Measurements from ENCODE around the gene TIAM2.
"Not testable (repeated sequence)": the region's sequence is repeated elsewhere in the genome, so short reads cannot be mapped to it uniquely, and the experiment has no call there.

TIAM2 gene

DNA sequence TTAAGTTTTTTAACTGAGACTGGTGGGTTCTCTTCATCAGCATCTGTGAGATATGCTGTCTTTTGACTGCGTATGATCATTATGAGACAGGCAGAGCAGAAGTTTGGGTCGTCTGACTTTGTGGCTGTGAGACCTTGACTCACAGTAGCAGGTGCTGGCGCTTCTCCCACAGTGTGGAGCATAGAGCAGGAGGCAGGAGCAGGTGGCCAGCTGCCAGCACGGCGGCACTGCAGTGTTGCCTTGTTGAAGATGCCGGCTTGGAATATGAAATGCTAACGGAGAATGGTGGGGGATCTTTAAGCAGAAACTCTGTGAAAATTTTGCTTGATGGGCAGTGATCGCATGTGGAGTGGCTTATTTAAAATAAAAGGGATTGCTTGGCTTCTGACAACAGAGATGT, 105.0 kb downstream of the TIAM2 start:
- no peak for DNase-seq (ENCODE audit: low read depth in 3 of 3)

DNA sequence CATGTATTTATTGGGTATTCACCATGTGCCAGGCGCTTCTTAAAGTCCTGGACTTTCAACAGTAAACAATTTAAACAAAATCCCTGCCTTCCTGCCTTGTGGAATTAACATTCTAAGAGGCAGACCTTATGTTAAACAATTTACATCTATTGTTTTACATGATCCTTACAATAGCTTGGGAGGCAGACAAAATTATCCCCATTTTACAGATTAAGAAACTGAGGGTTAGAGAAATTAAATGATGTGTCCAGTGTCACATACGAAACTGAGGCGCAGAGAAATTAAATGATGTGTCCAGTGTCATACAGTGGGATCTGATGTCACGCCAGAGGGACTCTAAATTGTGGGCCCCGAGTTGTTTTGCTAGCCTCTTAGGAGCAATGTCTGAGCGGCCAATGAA, 105.5 kb downstream of the TIAM2 start:
- no peak for DNase-seq (ENCODE audit: low read depth in 3 of 3)

DNA sequence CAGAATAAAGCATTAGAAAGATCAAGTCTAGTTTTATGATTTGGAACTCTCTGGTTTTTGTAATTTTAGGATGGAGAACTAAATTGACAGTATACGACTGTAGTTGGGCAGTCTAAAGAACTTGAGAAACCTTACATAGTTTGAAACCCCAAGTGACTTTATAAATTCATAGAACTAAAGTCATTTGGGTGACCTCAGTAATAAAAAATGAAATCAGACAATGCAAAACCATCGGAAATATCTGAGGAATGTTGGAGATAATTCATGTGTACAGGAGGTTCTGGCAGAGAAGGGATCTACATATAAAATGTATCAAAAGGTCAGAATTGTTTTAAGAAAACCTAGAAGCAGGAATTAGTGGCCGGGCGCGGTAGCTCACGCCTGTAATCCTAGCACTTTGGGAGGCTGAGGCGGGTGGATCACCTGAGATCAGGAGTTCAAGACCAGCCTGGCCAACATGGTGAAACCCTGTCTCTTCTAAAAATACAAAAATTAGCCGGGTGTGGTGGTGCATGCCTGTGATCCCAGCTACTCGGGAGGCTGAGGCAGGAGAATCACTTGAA, 108.0 kb downstream of the TIAM2 start:
- not testable (repeated sequence) for DNase-seq (ENCODE audit: low read depth in 3 of 3)

DNA sequence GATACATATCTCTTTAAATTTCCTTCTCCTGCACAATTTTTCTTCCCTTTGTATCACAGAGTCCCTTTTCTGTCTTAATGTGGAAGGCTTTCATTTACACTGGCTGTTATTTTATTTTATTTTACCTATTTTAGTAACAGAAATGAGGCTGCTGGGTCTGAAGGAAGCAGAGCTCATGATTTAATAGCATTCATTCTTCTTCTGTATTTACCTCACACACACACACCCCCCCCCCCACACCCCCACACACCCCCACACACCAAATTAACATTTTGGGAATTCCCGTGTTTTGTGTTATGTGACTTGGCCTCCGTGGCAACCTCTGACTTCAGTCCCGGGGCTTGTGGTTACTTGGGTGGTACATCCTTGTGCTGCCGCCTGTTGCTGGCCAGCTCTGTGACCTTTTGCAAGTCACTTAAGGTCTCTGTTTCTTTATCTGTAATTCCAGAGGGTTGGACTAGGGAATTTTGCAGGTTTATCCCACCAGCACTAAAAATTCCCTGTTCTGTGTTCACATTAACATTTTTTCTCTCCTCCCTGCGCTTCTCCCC, 108.8 kb downstream of the TIAM2 start:
- peak in 1 of 3 experiments; percentile 34 for DNase-seq (ENCODE audit: low read depth in 3 of 3)

DNA sequence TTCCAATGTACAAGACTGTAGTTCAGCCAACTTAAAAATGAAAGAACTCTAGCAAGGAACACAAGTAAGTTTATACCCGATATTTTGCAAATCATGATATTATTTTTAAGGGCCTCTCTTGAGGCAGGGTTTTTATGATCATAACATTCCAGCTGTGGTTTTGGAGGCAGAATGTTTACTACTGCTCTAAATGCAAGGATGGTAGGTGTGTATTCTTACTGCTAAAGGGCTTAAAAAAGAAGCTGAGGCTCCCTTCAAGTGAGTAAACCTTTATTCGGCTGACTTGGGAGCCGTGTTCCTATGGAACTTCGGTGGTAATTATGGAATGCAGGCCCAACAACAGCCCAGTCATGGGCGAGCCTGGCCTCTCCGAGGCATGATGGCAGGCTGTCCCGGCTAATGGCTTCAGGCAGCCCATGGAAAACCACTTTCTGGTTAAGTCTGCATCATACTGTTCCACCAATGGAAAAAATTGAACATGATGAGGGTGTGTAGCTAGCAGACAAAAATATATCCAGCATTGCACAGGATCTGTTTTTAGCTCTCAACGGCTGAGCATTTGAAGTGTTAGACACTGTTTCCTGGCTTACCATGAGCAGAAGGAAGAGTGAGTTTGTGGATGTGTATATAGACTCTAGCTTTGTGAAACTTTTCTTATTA, 111.5 kb downstream of the TIAM2 start:
- DNase-seq (ENCODE audit: low read depth in 3 of 3) = no peak

DNA sequence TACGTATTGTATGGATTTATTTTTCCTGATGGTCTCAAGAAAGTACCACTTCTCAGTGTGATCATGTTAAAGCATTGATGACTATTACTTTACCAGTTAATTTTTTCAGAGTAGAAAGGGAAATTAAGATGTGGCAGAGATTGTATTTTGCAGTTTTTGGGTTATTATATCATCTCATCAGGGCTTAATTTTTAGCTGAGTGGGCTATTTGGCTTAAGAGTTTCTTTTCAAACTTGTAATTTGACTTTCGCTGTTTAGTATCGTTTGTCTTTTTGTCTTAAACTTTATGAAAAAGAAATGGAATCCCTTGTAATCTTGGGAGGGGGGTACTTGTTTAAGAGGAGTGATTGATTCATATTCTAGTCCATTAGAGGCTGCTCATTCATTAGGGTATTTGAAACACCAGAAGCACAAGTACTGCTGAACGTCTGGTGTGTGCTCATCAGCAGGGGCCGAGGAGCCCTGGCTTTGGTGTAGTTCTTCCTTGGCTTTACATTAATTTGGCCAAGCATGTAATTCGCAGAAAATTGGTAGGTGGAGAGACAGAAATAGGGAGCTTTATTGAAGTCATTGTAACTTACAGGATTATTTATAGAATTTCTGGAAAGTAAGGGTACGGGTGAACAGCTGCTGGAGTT, 112.4 kb downstream of the TIAM2 start:
- DNase-seq (ENCODE audit: low read depth in 3 of 3) = no peak

DNA sequence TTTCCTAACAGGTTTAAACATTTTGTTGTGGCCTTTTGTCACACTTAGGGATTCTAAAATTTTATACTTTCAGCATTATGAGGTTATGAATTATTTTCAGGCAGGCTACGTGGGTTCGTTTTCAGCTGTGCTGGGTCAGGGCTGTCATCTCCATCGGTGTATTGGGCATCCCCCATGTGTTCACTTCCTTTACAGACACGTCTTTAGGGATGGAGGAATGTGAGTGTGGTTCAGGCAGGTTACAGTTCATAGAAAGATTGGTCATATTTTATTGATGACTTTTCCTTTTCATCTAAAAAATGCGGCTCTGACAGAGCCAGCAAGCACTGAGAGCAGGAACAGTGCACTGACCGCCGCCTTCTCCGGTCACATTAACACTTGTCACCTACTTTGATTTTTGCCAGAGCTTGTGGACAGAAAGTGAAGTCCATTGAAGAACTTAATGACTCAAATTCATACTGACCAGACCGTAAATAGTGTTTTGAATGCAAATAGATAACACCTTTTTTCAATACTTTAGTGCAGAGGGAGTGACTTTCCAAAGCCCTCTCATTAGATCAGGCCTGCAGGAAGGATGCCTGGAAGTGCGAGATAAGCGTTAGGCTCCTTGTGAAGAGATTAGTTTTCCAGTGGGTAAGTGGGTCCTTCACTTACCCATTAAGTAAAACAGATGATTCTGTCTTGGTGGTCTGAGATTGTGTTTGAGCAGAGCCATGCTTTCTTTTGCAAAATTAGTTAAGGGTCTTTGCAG, 113.1 kb downstream of the TIAM2 start:
- DNase-seq (ENCODE audit: low read depth in 3 of 3) = no peak

DNA sequence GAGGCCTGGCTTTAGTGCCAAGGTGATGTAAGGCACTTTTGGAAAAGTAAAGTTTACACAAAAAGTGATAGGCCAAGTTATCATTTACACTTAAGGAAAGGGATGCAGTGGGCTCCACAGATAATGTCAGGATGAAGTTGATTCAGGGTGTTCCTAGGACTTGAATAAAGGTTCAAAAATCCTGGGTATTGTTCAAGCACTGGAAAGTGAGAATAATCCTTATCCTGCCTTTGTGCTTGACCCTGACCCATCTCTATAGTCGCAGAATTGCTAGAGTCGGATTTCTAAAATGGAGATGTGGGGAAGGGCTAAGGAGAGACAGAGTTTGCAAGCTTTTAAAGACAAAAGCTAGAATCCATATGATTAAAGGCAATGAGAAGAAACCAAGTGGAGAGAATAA, 115.6 kb downstream of the TIAM2 start:
- DNase-seq (ENCODE audit: low read depth in 3 of 3) = no peak

DNA sequence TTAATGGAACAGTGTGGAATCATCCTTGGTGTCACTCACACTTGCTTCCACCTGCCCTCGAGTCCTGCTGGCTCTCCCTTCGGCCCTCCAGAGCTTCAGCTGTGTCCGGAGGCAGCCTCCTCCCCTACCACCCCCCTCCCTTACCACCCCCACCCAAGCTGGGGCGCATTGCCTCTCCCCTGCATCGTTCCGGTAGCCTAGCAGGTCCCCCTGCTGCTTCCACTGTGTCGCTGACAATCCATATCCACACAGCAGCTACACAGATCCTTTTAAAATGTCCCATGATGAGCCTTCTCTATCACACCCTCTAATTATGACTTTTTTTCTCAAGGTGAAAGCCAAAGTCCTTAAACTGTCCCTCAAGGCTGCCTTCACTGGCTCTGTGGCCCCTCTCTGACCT, 117.6 kb downstream of the TIAM2 start:
- DNase-seq (ENCODE audit: low read depth in 3 of 3) = no peak

DNA sequence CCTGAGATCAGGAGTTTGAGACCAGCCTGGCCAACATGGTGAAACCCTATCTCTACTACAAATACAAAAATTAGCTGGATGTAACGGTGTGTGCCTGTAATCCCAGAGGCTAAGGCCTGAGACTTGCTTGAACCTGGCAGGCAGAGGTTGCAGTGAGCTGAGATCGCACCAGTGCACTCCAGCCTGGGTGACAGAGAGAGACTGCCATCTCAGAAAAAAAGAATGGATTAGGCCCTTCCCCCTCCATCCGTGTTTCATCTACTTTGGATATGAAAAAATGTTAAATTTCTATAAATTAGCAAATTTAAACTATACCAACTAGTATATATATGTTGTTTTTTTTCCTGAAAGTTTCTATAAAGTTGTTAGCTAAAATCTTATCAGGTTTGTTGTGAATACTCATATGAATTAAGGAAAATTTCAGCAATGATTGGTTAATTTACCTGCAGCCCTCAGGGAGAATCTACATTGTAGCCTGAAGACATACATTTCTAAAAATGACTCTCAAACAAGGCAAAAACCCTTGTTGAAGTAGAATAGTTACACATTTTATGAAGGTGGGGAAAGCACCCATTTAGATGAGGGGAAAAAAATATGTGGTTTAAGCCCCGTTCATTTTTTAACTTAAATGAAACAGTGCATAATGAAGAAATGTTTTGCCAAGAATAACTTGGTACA, 120.9 kb downstream of the TIAM2 start:
- DNase-seq (ENCODE audit: low read depth in 3 of 3) = no peak

DNA sequence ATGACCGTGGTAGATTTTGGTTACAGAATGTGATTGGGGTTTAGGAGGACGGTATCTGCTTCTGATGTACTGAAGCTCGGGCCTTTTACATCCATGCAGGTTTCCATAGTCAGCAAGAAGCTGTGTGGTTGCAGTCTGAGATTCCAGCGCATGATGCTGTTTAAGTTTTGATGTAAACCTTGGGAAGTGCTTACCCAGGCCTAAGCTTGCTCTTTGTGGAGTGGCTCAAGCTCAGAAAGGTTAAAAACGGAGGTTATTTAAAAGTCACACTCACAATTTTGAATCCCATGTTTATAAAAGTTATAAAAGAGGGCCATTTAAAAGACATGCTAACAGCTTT, 121.4 kb downstream of the TIAM2 start:
- no peak for DNase-seq (ENCODE audit: low read depth in 3 of 3)

DNA sequence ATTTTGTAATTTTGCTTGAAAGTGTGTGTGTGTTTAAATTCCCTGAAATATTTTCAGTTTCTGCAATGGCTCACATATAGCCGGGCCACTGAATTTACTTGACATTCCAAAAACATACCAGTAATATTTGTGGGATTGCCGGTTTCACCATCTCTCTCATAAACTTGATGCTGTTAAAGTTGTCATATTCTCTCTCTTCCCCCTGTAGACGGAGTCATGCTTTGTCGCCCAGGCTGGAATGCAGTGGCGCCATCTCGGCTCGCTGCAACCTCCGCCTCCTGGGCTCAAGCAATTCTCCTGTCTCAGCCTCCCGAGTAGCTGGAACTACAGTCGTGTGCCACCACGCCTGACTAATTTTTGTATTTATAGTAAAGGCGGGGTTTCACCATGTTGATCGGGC, 122.1 kb downstream of the TIAM2 start:
- no peak for DNase-seq (ENCODE audit: low read depth in 3 of 3)

DNA sequence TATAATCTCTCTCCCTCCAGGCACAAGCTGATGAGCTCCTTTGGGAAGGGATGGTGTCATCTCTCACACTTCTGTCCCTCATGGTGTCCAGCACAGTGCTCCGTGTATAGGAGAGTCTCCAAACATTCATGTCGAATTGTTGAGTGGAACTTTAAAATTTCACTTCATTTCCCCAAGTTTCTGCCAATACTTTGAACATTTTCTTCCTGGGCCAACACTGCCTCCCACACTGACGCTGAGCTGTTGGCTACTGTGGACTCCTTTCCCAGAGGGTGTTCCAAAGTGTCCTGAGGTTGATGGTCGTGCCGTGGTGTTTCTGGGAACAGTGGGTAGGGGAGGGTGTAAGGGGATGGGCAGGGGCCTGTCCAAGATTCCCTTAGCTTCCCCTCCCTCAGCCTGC, 122.7 kb downstream of the TIAM2 start:
- no peak for DNase-seq (ENCODE audit: low read depth in 3 of 3)

DNA sequence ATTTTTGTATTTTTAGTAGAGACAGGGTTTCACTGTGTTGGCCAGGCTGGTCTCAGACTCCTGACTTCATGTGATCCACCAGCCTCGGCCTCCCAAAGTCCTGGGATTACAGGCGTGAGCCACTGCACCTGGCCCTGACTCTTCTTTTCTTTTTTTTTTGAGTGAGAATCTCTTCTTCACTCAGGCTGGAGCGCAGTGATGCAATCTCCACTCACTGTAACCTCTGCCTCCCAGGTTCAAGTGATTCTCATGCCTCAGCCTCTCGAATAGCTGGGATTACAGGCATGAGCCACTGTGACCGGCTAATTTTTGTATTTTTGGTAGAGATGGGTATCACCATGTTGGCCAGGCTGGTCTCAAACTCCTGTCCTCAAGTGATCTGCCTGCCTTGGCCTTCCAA, 124.1 kb downstream of the TIAM2 start:
- not testable (repeated sequence) for DNase-seq (ENCODE audit: low read depth in 3 of 3)

DNA sequence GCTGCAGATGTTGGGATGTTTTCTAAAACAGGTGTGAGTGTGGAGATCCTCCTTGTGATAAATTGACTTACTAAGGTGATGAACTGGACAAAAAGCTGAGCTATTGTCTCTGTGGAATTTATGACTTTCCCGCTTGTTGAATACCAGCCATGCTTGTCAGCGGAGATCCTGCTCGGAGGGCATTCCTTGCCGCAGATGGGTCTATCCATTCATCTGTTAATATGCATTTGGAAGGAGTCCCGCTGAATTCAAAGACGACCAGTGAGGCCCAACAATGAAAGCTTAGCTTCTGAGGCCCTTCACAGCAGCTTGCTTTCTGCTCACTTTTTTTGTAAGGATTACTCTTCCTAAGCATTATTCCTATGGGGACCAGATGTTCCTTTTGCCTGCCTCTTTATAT, 124.9 kb downstream of the TIAM2 start:
- DNase-seq (ENCODE audit: low read depth in 3 of 3) = no peak

DNA sequence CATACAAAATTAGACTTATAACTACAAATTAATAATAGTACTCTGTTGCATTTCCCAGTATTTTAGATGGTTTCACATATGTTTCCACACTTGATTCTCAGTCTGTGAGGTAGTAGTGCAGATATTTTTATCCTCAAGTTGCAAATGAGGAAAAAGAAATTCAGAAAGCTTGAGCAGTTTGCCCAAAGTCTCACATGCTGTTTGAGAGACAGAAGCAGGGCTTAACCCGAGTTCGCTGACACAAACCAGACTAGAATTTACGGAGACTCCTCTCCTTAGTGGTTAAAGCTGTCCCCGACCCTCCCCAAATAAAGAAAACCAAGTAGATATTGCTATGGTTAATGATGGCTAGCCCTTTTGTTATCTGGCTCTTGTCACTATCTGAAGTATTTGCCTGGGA, 126.2 kb downstream of the TIAM2 start:
- no peak for DNase-seq (ENCODE audit: low read depth in 3 of 3)

DNA sequence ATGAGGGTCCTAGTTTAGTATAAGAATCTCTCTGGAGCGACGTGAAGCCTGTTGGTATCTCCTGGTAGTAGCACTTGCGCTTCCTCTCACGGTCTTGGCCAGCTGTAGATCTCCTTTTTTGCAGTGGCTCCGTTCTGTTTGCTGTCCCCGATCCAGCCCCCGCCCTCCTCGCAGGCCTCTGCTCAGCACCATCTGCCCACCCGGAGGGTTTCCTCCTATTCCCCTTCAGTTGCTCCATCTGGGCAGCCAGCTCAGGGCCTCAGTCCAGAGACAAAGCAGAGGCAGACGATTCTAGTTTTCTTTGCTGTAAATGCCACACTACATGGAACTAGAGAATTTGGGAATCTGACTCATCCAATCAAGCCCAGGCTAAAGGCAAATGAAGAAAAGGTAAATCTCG, 126.6 kb downstream of the TIAM2 start:
- no peak for DNase-seq (ENCODE audit: low read depth in 3 of 3)

DNA sequence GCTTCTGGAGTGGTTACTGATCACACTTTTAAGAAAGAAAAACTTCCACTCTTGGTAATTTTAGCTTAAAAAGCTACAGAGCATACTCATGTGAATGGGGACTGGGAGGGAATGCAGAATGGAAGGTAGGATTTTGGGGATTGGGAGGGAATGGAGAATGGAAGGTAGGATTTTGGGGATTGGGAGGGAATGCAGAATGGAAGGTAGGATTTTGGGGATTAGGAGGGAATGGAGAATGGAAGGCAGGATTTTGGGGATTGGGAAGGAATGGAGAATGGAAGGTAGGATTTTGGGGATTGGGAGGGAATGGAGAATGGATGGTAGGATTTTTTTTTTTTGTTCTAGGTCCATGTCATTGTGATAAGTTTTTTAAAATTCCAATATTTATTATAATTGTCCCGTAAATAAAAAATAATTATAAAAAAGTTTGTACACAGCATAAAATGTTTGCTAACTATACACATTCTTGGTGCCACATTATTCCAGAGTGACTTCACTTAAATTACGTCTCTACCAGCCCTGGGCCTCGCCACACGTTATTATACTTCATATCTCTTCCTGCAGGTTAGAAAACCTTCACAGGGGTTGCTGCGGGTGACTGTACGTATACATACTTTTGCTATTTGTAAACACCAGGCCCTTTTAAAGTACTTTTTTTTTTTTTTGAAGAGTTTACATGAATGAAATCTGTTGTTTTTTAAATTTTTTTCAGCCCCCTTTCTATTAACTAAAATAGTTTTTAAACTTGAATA, 127.3 kb downstream of the TIAM2 start:
- DNase-seq (ENCODE audit: low read depth in 3 of 3) = no peak

DNA sequence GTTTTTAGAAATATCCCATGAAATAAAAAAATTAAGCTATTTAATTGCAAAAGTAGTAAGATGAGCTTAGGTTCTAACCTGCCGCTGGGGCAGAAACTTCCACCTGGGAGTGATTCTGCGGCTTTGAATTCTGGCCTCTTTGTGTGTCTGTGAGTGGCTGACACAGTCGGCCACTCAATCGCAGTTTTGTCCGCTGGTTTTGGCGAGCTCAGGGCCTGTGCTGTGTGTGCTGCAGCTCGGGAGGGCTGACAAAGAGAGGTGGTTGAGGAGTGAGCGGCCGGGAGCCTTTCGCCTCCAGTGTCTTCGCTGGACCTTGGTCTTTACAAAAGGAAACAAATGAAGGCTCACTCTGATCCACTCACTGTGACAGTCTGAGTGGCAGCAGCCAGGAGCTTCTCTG, 128.4 kb downstream of the TIAM2 start:
- DNase-seq (ENCODE audit: low read depth in 3 of 3) = no peak

DNA sequence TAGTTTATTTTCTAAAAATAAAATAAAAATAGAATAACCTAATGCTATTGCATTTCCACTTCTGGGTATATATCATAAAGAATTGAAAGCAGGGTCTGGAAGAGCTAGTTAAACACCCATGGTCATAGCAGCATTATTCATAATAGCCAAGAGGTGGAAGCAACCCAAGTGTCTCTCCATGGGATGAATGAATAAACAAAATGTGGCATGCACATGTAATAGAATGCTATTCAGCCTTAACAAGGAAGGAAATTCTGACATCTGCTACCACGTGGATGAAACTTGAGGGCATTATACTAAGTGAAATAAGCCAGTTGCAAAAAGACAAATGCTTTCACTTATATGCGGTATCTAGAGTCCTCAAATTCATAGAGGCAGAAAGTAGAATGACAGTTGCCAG, 130.8 kb downstream of the TIAM2 start:
- no peak for DNase-seq (ENCODE audit: low read depth in 3 of 3)

DNA sequence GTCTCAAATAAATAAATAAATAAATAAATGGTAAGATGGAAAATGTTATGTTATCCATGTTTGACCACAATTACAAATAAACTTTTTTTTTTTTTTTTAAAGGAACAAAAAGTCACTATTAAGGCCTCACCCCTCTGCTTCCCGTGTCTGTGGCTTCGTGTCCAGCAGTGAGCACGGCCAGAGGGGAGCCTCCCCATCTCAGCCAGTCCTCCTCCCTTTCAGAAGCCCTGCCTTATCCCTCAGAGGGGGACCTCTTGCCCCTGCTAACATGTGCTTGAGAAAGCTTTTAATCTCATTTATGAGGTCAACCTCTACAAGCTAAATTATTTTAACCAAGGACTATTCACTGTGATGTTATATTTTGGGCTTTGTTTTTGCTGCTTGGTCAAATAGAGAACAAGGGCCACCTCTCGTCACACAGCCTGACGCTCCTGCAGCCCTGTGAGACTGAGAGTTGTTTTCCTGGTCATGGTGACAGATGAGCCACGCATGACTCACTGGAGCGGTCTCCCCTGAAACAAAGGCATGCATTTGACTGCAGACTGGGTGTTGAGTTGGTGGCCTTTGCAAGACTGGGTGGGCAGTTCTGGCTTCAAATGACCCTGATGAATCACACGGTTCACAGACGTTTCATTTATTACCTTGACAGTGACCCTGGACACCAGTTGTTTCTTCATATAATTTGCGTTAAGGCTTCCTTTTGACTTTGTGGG, 131.8 kb downstream of the TIAM2 start:
- DNase-seq (ENCODE audit: low read depth in 3 of 3) = no peak

All from stimulated activated CD4-positive, alpha-beta T cell treated with anti-CD3 and anti-CD28 coated beads, TNF-alpha, amount 100 ng/mL, for 4 hours (primary cell).